Ureter (tissue), 1 donor: ENCODE measurements around the gene CHD8. TPM values are rescaled to one million over a fixed set of nuclear protein-coding genes. Genes with fewer than 3 reads are reported as not detected.
"Not testable (repeated sequence)": the region's sequence is repeated elsewhere in the genome, so short reads cannot be mapped to it uniquely, and the experiment has no call there.

ENCODE experiments used
- DNase-seq: peaks from one replicate; pipeline ENCODE4 v3.0.0-alpha.2; 2020; ENCODE audit warnings: low spot score
- total RNA-seq: library from RNA; stranded (reverse); gene quantifications from one replicate; pipeline ENCODE4 v1.2.4, GENCODE V29; 2023
- donor health status: DM: yes; HTN: yes; CAD: no.

CHD8 gene
- total RNA-seq, 1 donor from 2014 or later, result 116 TPM

- DNase-seq, result not testable (repeated sequence)
These were observed 83.1 kb downstream of the CHD8 start for GRCh38 chr14:21372814-21373213.

DNA sequence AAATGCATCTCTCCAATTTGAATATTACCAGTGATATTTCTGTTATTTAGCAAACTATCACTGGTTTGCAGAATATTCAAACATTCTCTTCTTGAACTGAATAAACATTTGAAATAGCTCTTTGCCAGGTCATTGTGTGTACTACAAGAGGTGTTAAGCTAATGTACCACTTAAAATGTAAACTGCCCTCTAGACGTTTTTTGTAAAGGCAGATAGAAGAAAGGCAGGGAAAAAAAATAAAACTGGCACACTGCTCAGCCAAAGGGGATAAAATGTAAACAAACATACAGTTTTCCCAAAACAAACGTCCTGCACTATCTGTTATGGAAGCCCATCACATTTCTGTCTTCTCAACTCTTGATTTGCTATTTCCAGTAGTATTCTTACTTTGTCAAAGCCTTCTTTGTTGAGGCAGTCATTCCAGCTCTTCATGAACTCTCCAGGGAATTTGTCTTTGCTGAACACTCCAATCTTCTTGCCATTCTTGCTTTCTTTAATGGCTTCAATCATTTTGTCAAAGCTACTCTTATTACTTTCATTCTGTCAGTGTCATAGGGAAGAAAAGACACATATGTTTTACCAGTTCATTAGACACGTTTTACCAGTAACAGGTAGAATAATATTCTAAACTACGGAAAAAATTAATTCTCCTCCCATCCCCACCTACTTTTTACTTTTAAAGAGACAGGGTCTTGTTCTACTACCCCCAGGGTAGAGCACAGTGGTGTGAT lies 85.8 kb downstream of the CHD8 start:
- DNase-seq, result no peak

DNA sequence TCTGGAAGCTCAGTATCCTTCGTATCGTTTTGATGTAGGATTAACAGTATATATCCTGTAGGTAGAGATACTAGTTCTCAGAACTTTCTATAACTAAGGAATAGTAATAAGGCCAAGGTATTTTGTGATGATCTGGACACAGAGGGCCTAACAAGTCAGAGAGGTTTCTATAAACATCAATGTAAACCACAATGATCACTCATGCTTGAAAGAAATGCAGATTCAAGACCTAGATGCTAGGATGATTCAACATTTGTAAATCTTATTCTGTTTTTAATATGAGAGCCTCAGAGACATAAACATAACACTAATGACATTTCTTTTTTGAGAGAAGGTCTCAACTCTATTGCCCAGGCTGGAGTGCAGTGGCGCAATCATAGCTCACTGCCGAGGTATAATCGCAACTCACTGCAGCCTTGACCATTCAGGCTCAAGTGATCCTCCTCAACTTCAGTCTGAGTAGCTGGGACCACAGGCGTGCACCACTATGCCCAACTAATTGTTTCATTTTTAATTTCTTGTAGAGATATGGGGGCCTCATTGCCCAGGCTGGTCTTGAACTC lies 88.3 kb downstream of the CHD8 start:
- DNase-seq, result no peak

DNA sequence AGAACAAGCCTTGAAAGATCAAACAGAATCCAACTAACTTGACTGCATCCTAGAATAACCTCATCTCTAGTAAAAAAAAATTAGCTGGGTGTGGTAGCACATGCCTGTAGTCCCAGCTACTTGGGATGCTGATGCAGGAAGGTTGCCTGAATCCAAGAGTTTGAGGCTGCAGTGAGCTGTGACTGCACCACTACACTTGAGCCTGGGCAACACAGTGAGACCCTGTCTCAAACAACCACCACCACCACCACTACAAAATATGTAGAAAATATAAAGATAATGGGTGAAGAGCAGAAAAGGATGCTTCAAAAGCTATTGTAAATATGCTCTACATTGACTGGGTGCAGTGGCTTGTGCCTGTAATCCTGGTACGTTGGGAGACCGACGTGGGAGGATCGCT lies 99.4 kb downstream of the CHD8 start:
- DNase-seq, result no peak

DNA sequence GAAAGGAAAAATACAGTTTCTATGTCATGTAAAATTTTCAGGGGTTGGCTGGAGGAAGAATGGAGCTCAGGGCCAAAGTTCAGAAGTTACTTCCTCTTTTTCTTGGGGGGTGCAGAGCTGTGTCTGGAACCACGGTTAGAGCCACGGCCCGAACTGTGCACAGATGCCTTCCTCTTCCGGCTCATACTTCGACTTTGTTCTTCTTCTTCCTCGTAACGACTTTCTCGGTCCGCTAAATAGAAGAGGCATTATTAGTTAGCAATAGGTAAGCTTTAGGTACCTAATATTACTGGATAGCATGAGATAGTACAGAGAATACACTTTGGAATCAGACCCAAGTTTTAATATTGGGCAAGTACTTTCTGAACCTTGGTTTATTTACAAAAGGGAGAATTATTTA lies 103.3 kb downstream of the CHD8 start:
- DNase-seq, result no peak

DNA sequence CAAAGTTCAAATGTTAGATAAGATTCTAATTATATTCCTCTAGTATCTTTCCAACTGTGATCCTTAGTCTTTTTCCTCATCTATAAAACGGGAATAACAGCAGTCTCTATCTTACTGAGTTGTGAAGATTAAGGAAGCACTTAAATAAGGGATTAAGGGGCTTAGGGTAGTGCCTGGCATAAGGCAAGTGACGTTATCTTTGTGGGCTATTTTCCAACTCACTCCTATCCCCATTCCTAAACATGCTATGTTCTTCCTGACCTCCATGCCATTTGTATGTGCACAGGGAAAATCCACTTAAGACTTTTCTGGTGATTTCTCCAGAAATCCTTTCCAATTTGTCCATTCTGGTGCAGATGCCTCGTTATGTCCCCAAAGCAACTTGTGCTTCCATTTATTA lies 105.4 kb downstream of the CHD8 start:
- no peak for DNase-seq

DNA sequence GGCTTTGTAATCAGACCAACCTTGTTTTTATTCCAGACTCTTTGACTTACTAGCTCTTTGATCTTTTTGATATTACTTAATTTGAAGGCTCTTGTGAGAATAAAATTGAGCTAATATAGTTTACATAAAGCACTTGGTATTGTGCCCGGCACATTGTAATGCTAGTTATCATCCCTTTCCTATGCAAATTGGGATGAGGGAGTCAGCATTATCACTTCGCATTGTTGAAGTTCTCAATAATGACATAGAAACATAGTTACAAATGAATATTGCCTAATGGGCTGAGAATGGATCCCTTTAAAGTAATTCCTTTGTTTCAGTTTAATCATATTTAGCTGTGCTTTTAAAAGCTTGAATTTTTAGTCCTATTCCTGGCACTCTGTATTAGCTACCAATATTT lies 108.7 kb downstream of the CHD8 start:
- DNase-seq, result no peak

DNA sequence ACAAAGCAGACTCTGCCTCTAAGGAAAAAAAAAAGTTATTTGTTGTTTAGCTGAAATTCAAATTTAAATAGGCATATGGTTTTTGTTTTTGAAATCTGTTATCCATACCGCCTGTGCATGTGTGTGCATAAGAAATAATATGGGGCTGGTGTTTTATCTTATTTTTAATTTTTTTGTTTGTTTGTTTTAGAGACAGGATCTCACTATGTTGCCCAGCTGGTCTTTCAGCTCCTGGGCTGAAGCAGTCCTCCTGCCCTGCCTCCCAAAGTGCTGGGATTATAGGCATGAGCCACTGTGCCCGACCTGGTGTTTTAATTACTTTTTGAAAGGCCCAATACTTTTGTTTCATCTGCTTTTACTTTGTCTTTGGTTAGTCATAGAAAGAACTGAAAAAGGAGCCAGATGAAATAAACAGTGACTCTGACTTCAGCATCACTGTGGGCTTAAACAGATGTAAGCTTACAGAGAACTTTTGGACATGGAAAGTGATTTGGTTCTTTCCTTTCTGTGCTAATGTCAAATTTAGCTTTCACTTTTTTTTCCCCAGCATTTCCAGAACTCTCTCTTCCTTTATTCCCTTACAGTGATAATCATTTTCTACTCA lies 109.3 kb downstream of the CHD8 start:
- no peak for DNase-seq

GRCh38 chr14:21343035-21343794 lies 112.7 kb downstream of the CHD8 start:
- DNase-seq, result no peak

Other genes starting within 250 kb of the CHD8 start
- gene HNRNPC, start 186.7 kb downstream of the CHD8 start, total RNA-seq, result 591 TPM
- gene RPGRIP1, start 176.0 kb downstream of the CHD8 start, total RNA-seq, result 0.49 TPM
- 75.0 TPM for gene SUPT16H, start 72.1 kb downstream of the CHD8 start, total RNA-seq
- gene RAB2B, start 20.8 kb upstream of the CHD8 start, total RNA-seq, result 33.6 TPM
- 77.7 TPM for gene TOX4, start 21.1 kb upstream of the CHD8 start, total RNA-seq
- gene METTL3, start 55.2 kb upstream of the CHD8 start, total RNA-seq, result 63.3 TPM
- gene SALL2, start 70.2 kb upstream of the CHD8 start, total RNA-seq, result 12.8 TPM
- gene OR10G3, start 124.0 kb upstream of the CHD8 start, total RNA-seq, result not detected
- gene OR10G2, start 178.8 kb upstream of the CHD8 start, total RNA-seq, result not detected
- not detected for gene OR4E2, start 197.7 kb upstream of the CHD8 start, total RNA-seq
- not detected for gene OR4E1, start 217.7 kb upstream of the CHD8 start, total RNA-seq